ENCODE data around the gene XYLT1.
"Not testable (repeated sequence)": the region's sequence is repeated elsewhere in the genome, so short reads cannot be mapped to it uniquely, and the experiment has no call there.

Gene XYLT1

DNA sequence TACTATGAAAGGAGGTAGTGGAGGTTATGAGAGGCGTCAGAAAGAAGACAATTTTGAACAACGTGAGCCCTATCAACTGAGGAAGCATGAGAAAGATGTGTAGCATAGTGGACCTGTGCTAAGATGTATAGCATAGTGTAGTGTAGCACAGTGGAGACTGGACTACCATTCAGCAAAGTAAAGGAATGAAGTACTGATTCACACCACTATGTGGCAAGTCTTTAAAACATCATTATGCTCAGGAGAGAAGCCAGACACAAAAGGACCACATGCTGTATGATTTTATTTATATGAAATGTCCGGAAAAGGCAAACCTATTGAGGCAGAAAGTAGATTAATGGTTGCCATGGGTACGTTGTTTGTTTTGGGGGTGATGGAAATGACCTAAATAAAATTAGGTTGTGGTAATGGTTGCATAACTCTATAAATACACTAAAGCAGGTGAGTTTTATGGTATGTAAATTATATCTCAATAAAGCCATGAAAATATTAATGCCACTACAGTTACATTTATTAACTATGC, 20.4 kb upstream of the XYLT1 start:
- no peak for DNase-seq (ENCODE audit: low read depth in 2 of 2)

DNA sequence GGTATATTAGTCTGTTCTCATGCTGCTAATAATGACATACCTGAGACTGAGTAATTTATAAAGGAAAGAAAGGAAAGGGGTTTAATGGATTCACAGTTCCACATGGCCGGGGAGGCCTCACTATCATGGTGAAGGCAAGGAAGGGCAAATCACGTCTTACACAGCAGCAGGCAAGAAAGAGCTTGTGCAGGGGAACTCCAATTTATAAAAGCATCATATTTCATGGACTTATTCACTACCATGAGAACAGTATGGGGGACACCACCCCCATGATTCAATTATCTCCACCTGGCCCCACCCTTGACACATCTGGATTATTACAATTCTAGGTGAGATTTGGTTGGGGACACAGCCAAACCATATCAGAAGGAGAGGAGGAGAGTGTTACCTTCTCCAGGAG, 17.7 kb upstream of the XYLT1 start:
- no peak for DNase-seq (ENCODE audit: low read depth in 2 of 2)

DNA sequence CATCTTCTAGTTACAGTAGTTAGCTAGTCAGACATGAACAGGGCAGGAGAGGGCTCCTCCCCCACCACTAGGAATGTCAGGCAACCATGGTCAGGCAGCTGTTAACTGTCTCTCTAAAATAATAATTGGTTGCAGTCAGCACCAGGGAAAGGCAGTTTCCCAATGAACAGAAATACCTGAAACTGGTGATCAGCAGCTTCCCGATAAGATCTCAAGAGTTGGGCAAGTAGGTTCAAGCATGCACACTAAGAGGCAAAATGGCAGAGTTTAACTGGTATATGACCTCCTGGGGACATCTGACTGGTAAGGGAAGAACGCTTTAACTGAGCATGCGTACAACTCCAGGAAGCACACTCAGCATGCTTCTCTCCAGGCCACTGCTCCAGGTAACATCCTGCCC, 12.6 kb upstream of the XYLT1 start:
- DNase-seq (ENCODE audit: low read depth in 2 of 2), result no peak

DNA sequence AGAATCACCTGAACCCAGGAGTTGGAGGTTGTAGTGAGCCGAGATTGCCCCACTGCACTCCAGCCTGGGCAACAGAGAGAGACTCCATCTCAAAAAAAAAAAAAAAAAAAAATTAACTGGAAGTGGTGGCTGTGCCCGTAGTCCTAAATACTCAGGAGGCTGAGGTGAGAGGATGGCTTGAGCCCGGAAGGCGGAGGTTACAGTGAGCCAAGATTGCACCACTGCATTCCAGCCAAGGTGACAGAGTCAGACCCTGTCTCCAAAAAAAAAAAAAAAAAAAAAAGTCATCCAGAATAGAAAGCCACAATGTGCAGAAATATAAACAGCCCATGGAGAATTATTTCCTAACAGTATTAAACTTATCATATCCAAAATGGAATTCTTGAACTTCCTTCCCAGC, 11.6 kb upstream of the XYLT1 start:
- not testable (repeated sequence) for DNase-seq (ENCODE audit: low read depth in 2 of 2)

DNA sequence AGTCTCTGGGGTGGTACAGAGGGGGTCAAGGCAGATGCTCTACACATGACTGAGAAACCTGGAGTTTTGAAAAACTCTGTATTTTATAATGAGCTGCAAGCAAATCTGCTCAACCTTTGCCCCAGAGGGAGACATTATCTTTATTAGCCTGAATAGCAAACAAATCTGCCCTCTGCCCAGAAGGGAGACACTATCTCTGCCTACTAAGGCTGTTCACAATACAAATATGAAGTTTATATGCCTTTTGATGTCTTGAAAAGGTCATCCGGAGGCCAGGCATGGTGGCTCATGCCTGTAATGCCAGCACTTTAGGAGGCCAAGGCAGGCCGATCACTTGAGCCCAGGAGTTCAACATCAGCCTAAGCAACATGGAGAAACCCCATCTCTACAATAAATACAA, 11.0 kb upstream of the XYLT1 start:
- DNase-seq (ENCODE audit: low read depth in 2 of 2), result no peak

- DNase-seq (ENCODE audit: low read depth in 2 of 2), result not testable (repeated sequence)
Measured at GRCh38 chr16:17477260-17477545, 6.4 kb upstream of the XYLT1 start.

DNA sequence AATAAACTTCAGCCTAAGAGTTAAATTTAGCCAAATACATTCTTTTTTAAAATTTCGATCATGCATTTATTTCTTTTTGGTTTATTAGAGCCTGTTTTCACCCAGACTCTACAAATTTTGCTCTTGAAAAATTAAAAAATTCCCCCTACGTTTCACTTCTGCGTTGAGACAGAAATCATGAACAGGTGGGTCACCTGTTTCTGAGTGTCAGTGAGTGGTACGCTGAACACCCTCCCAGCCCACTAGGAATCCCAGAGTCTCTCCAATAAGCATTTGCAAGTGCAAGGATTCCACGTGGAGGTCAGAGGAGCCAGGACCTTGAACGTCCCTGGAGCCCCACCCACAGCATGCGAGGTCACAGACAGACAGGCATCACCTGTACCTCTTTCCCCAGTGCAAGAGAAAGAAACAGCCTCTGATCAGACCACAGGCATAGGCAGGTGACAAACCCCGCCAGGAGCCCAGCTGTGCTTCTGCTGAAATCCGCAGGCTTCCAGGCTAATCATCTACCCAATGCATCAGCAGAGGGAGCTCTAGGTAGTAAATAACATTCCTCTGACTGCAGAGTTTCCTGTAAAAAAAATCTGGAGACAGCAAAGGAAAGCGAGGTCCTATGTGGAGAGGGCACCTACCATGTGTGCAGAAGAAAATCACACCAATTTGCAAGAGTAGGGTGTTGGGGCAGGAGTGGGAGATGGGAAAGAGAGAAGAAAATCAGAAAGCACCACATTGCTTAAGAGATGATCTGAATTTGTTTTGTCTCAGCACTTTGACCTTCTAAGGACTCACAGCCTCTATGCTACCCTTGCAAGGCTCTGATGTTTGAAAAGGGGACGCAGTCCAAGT, 5.9 kb upstream of the XYLT1 start:
- no peak for DNase-seq (ENCODE audit: low read depth in 2 of 2)

- DNase-seq (ENCODE audit: low read depth in 2 of 2), result no peak
Measured at GRCh38 chr16:17475104-17475503, 4.3 kb upstream of the XYLT1 start.

- DNase-seq (ENCODE audit: low read depth in 2 of 2), result no peak
Measured at GRCh38 chr16:17474572-17474971, 3.8 kb upstream of the XYLT1 start.

DNA sequence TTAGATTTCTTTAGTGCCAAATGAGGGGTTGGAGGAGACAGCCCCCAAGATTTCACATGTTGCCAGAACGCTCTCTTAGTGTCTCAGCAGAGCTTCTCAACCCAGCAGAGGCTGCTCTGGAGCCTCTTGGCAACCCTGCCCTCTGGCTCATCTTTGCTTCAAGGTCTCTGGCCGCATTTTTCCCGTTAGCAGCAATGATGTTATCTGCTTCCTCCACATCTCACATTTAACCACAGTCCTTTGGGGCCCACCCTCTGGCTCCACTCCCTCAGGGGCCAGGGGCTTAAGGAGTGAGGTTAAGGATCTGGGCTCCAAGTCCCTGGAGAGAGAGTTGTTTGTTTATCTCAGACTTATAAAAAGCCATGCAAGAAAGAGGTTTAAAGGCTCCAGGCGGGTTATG, 3.3 kb upstream of the XYLT1 start:
- no peak for DNase-seq (ENCODE audit: low read depth in 2 of 2)

DNA sequence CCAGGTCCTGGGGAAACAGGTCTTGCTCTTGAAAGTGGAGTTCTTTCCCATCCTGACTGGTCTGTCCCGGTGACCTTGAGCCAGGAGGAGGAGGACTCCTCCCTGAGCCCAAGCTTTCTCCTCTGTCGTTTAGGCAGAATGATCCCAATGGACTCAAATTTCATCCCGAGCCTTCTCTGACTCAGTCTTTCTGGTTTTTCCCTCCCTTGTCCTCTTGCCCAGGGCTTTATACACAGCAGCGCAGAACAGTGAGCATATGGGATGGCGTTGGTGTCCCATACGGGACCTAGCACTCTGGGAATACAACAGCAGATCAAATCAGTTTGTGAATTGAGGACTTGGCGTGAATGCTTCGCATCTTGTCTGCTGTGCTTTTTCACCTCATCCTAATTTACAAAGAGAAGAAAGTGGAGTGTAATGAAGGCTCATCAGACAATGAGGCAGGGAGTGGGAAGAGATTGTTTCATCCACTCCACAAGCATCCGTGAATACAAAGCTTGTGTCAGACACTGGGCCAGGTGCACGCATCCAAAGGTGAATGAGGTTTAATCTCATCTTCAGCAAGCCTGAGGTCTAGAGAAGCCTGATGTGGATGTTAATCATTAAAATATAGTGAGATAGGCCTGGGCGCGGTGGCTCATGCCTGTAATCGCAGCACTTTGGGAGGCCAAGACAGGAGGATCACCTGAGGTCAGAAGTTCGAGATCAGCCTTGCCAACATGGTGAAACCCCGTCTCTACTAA, 1.1 kb upstream of the XYLT1 start:
- DNase-seq (ENCODE audit: low read depth in 2 of 2), result no peak

GRCh38 chr16:17470182-17470907, 415 bp downstream of the XYLT1 start:
- no peak for DNase-seq (ENCODE audit: low read depth in 2 of 2)

- no peak for DNase-seq (ENCODE audit: low read depth in 2 of 2)
Measured at GRCh38 chr16:17469741-17470181, 999 bp downstream of the XYLT1 start.

DNA sequence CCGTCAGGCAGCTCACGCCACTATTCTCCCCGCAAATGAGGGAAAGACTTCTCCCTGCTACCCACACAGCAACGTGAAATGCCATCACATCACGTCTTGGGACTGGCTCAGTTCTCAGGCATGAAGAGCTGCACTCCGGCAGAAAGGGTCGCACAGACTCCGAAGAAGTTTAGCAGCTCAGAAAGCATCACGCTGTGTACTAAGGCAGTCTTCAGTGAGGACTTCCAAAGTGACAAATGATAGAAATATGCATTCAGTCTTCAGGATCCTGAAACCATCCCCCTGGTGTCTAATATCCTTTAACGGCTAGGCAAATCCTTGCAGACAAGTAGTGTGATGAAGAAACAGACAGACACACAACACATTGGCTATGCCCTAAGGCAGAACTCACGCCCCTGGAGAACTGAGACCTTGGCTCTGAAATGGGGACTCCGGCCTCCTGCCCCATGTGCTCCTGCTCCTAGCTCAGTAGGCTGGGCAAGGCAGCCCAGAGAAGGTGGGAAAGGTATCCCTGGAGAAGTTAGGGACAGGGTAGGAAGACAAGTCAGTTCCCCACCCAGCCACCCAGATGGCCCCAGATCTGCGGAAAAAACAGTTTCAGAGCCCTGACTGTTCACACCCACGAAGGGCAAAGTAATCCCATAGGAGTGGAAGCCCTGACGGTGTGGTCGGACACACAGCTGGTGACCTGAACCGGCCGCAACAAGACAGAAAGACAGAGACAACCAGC, 1.6 kb downstream of the XYLT1 start:
- no peak for DNase-seq (ENCODE audit: low read depth in 2 of 2)

DNA sequence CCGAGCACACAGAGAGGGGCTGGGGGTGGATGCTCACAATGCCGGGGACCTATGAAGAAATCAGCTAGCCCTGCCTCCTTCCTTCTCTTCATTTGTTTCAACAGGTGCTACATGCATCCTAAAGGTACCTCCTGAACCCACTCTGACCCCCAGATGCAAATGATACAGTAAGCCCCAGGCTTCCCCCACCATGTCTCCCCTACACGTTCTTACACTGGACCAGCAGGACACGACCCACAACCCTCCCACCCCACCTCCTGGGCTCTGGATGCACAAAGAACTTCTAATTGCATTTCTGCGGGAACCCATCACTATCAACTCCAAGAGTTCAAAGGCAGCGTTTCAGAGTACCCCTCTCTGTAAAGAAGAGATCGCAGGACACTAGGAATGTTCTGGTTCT, 2.1 kb downstream of the XYLT1 start:
- no peak for DNase-seq (ENCODE audit: low read depth in 2 of 2)

GRCh38 chr16:17467923-17468540, 2.7 kb downstream of the XYLT1 start:
- DNase-seq (ENCODE audit: low read depth in 2 of 2), result no peak

DNA sequence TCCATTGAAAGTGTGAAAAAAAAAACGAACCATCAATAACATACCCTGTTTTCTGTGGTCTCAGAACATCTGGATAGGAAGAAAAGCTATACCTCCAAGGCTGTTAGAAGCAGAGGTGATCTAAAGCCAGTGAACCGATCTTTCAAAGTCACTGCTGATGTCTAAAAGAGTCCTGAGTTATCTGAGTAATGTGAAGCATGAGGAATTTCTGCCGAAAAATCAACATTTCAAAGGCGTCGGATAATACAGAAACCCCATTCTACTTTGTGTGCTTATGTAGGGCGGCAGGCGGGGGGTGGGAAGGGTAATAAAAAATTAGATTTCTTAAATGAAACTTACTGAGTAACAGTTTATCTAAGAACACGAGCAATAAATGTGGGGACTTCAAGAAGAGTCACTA, 3.9 kb downstream of the XYLT1 start:
- DNase-seq (ENCODE audit: low read depth in 2 of 2), result no peak

GRCh38 chr16:17465460-17465859, 5.3 kb downstream of the XYLT1 start:
- no peak for DNase-seq (ENCODE audit: low read depth in 2 of 2)

GRCh38 chr16:17463335-17463734, 7.4 kb downstream of the XYLT1 start:
- DNase-seq (ENCODE audit: low read depth in 2 of 2), result no peak

GRCh38 chr16:17461951-17462729, 8.6 kb downstream of the XYLT1 start:
- no peak for DNase-seq (ENCODE audit: low read depth in 2 of 2)

- no peak for DNase-seq (ENCODE audit: low read depth in 2 of 2)
Measured at GRCh38 chr16:17460890-17461289, 9.9 kb downstream of the XYLT1 start.

Data from stimulated activated CD8-positive, alpha-beta memory T cell treated with anti-CD3 and anti-CD28 coated beads, Interleukin-15, amount 100 ng/mL, for 4 hours (primary cell).